Activated naive CD4-positive, alpha-beta T cell treated with Interleukin-2 at 50 U/mL for 16 hours (primary cell): ENCODE data around the gene SEC16A.
A peak's percentile ranks its signal among the peaks of the same experiment; 100 is the strongest.

Experiments used
- DNase-seq: peaks from one replicate; pipeline ENCODE4 v3.0.0-alpha.2; 2020

The SEC16A gene, protein sequence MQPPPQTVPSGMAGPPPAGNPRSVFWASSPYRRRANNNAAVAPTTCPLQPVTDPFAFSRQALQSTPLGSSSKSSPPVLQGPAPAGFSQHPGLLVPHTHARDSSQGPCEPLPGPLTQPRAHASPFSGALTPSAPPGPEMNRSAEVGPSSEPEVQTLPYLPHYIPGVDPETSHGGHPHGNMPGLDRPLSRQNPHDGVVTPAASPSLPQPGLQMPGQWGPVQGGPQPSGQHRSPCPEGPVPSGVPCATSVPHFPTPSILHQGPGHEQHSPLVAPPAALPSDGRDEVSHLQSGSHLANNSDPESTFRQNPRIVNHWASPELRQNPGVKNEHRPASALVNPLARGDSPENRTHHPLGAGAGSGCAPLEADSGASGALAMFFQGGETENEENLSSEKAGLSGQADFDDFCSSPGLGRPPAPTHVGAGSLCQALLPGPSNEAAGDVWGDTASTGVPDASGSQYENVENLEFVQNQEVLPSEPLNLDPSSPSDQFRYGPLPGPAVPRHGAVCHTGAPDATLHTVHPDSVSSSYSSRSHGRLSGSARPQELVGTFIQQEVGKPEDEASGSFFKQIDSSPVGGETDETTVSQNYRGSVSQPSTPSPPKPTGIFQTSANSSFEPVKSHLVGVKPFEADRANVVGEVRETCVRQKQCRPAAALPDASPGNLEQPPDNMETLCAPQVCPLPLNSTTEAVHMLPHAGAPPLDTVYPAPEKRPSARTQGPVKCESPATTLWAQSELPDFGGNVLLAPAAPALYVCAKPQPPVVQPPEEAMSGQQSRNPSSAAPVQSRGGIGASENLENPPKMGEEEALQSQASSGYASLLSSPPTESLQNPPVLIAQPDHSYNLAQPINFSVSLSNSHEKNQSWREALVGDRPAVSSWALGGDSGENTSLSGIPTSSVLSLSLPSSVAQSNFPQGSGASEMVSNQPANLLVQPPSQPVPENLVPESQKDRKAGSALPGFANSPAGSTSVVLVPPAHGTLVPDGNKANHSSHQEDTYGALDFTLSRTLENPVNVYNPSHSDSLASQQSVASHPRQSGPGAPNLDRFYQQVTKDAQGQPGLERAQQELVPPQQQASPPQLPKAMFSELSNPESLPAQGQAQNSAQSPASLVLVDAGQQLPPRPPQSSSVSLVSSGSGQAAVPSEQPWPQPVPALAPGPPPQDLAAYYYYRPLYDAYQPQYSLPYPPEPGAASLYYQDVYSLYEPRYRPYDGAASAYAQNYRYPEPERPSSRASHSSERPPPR (N-terminal part only)

GRCh38 chr9:136482793-136483588 is at the start of gene SEC16A:
Gene SEC16A (minus strand): TSS chr9:136483040. CDS start chr9:136477615, 5,425 bp downstream.
- DNase-seq = peak; percentile 99

- DNase-seq = no peak
These were observed 49.3 kb upstream of the SEC16A start for GRCh38 chr9:136531904-136532798.

GRCh38 chr9:136531186-136531903 is 48.5 kb upstream of the SEC16A start:
- DNase-seq = no peak

DNA sequence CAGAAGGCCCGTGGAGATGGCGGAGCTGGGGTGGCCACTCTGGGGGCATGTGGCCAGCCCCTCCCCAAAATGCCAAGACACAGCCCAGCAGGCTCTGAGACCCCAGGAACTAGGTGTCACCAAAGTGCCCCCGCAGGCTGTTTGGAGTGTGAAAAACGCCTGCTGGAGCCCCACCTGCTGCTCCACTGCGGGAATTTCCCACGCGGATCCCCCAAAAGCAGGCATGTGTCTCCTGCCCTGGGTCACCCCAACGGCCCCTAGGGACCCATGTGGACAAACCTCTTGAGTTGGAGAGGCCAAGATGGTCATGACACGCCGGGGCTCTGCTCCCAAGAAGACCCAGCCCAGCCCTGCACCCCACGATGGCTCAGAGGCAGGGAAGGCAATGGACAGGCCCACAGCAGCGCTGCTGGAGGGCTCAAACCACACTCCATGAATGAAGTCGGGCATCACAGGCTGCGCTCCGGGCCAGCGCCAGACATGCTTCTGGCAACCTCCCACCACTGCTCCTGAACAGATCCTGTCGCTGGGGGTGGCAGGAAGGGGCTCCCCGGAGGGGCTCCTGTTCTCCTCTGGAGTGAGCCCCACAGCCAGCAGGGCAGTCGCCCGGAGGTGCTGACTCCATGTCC is 47.7 kb upstream of the SEC16A start:
- DNase-seq = no peak

DNA sequence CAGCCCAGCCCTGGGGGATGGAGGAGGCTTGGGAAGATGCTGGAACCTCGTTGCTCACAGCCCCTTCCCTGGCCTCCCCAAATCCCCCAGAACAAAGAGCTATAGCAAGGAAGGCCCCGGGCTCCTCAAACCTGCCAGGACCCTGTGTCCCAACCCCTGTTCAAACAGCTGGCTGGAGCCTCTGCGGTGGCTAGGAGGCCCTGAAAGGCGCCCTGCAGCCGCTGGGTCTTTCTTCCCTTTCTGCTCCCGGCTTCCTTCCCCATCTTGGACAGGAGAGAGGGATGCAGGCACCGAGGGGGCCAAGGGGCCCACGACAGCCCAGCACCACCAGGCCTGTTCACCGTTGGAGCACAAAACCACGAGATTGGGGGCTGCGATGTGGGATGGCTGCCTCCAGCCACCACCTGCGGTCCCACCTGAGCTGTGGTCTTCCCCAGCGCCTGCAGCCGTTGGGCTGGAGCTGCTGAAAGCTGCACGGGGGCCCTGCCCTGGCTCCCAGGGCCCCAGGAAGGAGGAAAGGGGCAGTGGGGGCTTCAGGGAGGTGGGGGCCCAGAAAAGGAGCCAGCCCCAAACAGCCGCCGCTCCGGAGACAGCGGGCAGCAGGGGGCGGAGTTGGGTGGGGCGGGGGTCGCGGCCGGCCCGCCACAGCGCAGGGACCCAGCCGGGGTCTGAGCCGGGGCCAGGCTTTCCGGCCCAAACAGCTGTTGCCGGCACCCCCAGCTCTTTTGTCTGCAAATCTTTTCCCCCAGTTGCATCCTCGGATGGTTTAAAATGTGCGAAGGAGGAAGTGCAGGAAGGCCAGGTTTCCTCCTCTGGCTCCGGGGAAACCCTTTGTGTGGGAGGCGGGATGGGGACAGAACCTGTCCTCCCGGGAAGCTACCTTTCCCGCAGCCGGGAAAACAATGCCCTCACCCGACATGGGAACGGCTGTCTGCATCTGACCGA is 46.9 kb upstream of the SEC16A start:
- DNase-seq = no peak

DNA sequence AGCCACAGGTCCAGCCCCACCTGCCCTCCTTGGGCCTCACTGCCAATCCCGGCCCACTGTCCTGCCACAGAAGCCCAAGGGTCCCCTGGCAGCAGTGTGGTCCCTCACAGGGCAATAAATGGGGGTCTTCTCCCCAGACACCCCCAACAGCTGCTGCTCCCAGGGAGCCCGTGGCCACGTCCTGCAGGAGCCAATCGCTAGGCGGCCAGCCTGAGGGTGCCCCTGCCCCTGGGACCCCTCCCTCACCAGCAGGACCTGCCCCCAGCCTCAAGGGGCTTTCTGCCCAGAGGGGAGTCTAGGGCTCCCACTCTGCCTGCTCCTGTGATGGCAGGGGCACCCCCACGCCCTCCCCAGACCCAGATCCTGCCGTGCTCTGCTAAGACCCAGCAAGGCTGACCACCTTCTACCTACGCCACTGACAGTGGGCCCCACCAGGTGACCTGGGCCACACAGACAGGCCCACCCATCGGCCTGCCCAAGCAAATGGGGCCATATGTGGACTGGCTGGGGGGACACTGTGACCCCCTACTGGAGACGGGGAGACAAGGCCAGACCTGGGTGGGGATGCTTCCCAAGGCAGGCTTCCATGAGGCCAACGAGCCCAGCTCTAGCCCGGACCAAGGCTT is 46.0 kb upstream of the SEC16A start:
- no peak for DNase-seq

DNA sequence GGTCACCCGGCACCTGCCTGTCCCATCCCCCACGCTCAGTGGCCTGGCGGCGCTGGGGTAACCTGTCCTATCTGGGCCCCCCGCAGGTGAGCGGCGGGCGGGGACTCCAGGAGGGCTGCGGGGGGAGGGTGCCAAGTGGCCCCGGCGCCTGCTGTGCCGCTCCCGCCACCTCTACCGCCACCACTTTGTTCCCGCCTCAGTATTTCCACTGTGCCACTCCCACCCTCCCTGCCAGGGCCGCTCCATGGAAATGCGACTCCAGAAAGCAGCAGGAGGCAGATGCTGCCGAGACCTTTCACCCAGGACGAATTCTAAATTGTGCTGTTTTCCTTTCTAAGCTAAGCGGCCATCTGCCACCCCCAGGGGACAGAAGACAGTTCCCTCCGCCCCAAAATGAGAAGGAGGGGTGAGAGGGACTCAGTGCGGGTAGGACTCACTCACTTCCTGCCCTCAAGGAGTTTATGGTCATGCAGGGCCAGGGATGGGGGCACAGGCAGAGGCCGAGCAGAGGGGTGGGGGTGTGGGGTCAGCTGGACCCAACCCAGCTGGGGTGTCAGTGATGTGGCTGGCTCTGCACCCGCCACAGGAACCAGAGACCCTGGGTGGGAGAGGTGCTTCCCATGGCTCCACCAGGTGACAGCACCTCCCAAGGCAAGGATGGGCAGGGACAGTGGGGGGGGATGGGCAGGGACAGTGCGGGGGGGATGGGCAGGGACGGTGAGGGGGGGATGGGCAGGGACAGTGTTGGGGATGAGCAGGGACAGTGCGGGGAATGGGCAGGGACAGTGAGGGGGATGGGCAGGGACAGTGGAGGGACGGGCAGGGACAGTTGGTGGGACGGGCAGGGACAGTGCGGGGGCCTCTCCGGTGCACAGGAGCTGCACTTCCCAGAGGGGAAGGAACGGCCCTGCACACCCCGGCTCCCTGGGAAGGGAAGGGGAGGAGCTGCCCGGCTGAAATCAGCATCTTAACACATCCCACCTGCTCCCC is 45.2 kb upstream of the SEC16A start:
- no peak for DNase-seq

DNA sequence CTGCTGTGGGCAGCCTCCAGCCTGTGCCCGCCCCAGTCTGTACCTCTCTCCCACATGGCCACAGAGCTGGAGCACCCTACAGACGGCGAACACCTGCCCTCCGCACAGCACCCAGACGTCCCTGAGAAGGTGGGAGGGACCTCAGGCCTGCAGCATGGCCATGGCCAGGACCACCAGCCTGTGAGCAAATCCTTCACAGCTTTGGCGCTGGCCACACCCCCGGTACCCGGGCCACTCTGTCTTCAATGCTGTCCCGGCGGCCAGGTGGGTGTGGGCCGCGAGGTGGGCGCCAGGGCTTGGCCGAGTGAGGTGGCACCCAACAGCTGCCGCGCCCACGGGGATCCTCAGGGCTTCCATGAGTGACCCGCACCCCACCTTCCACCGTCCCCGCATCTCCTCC is 44.3 kb upstream of the SEC16A start:
- DNase-seq = no peak

GRCh38 chr9:136526625-136527066 is 43.8 kb upstream of the SEC16A start:
- no peak for DNase-seq

- no peak for DNase-seq
These were observed 43.1 kb upstream of the SEC16A start for GRCh38 chr9:136525841-136526499.

DNA sequence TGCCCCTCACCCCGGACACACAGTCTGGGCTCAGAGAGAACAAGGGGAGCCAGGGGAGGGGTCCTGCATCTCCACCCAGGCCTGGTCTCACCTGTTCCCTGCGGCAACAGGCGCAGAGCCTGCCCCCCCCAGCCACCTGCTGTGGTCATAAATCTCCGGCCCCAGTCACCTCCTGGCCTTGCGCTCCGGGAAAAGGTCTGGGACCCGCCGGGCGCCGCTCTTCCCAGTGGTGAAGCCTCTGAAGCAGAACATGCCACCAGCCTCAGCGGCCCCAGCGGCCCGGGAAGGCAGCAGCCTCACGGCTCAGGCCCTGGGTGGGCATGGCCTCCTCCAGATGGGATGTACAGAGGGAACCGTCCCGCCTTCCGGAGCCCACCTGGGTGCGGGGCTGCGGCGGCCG is 42.4 kb upstream of the SEC16A start:
- DNase-seq = no peak

GRCh38 chr9:136522314-136523237 is 39.7 kb upstream of the SEC16A start:
- DNase-seq = no peak

GRCh38 chr9:136521537-136521936 is 38.7 kb upstream of the SEC16A start:
- DNase-seq = no peak

DNA sequence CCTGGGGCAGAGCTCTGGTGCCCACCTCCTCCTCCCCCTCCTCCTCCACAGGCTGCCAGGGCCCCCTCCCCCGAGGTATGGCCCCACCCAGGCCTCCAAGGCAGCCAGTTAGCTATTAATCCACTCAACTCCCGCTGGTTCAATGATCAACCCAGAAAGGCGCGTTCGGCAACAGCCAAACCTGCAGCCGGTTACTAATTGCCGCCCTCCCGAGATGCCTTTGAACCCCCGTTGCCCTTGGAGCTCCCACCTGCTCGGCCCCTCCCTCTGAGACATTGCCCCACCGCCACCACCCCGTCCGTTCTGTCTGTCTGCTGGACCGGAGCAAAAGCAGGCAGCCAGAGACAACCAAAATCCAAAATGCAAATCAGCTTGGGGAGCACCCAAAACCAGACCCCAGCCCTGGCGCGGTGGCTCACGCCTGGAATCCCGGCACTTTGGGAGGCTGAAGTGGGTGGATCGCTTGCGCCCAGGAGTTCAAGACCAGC is 37.3 kb upstream of the SEC16A start:
- no peak for DNase-seq
